ENCODE results near the gene SNX10.
A peak's percentile ranks its signal among the peaks of the same experiment; 100 is the strongest.

Gene SNX10

DNA sequence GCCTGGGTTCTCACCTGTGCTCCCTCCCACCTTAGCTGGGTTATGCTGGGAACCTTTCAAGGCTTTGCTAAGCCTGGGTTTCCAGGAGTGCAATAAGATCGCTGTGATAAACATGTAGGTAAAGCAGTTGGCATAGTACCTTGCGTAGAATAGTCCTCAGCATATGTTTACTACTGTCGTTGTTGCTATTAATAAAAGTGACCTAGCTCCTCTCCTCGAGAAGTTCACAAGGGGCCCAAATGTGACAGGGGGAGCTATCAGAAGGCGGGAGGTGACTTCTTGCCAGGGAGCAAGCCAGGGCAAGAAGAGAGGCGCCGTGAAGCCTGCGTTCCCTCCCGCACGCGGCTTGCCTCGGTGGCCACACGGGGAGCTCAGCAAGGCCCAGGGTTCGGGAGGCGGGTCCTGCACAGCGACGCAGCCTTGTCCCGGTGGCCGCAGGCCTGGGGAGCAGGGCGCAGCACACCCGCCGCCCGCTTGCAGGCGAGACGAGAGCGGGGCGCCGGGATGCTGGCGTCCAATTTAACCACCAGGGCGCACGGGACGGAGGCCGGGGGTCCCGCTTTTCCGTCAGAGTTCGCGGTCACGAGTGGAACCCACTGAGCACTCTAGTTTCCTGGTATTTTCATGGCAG is 106.2 kb downstream of the SNX10 start:
- DNase-seq (ENCODE audit: insufficient read length, low spot score), result no peak
- no peak for FAIRE-seq

DNA sequence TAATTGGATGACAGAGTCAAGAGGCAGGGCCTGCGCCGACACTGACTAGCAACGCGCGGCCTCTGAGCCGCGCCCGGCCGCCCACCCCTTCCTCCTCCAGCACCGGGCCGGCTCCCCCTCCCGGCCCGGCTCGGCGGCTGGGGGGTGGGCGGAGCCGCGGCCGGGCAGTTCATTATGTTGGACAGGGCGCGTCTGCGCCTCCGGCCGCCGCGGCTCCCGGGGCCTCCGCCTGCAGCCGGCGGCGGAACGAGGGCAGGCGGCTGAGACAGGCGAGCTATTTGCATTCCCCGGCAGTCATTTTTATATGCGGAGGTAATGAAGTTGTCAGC is 106.7 kb downstream of the SNX10 start:
- peak; percentile 53 for DNase-seq (ENCODE audit: insufficient read length, low spot score)
- FAIRE-seq, result peak; percentile 48

DNA sequence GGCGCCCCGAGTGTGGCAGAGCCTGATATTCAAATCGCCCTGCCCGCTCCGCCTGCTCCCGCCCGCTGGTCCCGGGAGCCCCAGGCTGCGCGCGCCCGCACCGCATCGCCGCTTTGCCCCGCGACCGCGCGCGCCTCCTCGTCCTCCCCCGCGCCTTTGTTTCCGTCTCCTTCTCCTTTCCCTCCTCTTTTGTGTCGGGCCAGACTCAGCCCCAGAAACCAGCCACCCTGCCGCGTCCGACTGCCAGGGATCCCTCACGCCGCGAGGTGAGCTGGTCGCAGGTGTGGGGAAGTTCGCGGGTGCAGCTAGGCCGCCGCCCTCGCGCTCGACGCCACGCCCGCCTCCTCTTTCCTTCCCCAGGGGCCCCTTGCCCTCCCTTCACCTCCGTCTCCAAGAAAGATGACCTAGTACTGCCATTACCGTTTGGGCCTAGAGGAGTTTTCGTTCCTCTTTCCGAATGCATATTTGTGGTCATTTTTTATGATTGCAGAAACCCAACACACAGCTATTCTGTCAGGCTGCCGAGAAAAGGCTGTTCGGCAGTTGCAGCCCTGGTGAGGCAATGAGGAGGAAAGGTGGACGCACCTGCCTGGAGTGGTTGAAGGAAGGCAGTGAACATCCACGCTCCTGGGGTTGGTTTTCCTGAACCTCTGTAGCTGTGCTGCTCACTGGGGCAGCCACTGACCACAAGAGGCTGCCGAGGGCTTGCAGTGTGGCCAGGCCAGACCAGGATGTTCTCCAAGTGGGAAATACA is 107.3 kb downstream of the SNX10 start:
- peak; percentile 41 for DNase-seq (ENCODE audit: insufficient read length, low spot score)
- FAIRE-seq, result no peak

DNA sequence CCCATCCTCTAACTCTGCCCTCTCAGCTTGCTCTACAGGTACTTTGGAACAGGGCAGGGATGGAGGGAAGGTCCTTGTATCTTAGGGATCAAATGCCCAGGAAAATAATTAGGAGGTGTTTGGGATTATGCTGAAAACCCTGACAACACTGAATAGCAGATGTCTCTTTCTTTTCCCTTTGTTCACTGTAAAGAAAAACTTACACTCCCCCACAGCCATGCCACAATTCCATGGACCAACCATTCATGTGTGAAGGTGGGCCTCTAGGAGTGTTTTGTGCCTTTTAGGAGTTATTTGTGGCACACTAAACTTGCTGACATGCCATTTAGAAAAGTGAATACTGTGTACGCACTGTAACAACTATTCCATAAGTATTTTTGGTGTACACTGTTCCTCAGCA is 108.1 kb downstream of the SNX10 start:
- FAIRE-seq (no peak), DNase-seq (ENCODE audit: insufficient read length, low spot score) (no peak)

DNA sequence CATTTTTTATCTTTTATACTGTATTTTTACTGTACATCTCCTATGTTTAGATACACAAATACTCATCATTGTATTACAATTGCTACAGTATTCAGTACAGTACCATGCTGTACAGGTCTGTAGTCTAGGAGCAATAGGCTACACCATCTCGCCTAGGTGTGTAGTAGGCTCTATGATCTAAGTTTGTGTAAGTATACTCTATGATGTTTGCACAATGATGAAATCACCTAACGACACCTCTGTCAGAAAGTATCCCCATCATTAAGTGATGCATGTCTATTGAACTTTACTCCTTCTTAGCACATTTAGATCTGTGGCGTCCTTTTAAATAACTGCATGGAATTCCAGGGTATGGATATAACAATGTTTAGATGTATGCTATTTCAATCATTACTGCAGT is 112.0 kb downstream of the SNX10 start:
- no peak for DNase-seq (ENCODE audit: insufficient read length, low spot score)
- no peak for FAIRE-seq

DNA sequence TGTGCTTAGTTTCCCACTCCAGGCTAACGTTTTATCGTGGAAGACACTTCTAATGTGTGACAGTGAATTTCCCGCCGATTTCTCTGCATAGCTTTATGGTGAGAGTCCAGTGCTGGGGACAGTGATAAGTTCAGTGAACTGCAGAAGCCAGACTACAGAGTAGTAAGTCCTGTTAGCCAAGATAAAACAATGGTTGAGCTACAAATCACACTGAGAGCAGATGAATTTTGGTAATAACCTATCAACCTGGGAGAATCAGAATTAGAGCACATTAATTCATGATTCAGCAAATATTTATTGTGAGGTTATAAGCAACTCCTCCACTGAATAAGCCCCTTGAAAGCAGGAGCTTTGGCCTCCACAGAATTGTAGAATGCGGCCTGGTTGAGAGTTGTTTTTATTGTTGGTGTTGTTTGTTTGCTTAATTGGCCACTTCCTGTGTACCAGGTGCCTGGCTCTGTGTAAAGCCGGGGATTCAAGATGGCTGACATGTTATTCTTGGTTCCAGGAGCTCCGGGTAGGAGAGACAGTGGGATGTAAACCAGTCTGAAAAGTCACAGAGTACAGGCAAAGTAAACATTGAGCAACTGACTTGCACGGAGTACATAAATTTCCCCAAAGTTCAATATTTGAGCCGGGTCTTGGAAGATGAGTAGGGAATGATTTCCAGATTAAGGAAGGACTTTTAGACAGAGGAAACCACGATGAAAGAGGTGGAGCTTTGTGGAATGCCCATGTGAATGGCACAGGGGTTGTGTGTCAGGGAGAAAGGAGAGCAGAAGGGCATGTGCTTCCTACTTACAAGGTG is 112.7 kb downstream of the SNX10 start:
- FAIRE-seq, result no peak
- no peak for DNase-seq (ENCODE audit: insufficient read length, low spot score)

DNA sequence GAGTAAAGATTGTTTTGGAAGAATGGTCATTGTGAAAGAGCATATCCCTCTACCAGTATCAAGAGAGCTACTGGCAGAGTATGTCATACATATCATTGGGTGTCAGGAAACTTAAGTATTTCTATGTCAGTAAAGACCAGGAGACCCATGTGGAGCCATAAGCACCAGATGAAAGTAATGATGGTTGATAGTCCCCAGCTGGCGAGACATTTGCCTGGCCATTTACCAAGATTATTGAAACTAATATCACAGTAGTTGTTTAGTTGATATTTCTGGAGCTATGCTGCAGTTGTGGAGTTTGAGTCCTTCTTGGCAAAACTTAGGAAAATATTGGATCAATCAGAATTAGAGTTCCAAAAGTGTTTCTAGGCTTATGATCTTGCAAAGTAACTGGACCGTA is 114.8 kb downstream of the SNX10 start:
- FAIRE-seq (no peak), DNase-seq (ENCODE audit: insufficient read length, low spot score) (no peak)

DNA sequence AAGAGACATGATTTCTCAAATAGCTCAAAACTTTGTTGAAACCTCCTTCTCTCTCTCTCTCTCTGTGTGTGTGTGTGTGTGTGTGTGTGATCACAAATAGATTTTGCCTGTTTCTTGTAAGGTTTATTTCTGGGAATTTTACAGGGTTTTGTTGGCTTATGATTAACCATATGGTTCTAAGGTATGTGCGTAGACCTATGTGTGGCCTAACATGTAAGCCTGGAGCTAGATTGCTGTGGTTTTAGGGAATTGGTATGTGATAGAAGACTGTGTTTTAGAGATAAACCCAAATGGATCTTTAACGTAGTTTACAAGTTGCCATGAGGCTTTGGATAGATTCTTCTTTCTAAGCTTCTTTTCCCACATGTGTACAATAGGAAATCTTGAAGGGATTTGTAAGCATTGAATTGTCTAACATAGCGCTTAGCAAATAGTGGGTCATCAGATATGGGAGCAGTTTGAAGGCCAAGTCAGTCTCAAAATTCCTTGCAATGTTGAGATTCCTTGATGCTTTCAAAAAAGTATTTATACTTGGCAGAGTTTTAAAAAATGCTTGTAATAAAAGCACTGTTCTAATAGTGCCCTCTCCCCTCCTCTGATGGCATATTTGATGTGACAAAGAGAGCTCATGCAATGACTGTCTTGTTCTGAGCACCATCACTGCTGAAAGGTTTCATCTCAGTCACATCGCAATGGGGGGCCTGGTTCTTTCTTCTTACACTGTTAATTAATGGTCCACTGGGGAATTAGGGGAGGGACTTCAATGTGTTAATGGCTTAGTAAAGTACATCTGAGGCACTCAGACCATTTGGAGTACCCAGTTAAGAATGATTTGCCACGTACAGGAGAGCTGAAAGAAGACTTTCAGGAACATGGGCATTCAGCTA is 118.2 kb downstream of the SNX10 start:
- no peak for FAIRE-seq
- DNase-seq (ENCODE audit: insufficient read length, low spot score), result no peak

DNA sequence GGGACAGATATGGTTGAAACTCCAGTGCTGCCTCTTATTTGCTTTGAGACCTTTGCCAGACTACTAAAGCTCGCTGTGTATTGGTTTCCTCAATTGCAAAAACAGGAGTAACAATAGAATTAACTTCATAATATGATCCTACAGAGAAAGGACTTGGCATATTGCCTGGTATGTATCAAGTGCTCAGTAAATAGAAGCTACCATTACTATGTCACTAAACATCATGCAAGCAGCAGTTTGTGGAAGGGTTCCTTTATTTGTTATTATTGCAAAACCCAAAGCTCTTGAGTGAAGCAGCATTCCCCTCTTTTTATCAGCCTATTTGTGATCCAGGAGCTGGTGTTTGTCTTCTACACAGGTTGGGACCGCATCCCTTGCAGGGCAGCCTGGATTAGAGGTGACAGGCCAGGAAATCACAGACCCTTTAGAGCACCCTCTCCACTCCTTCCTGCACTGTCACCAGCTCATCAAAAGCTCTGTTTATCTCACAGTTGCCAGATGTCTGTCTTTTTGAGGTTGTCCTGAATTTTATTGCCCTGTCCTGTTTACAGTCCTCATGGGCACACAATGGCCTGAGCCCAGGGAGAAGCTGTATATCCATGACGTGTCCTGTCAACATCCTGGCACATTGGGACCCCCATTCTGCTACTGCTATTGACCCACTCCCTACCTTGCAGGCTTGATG is 121.5 kb downstream of the SNX10 start:
- FAIRE-seq (no peak), DNase-seq (ENCODE audit: insufficient read length, low spot score) (no peak)

DNA sequence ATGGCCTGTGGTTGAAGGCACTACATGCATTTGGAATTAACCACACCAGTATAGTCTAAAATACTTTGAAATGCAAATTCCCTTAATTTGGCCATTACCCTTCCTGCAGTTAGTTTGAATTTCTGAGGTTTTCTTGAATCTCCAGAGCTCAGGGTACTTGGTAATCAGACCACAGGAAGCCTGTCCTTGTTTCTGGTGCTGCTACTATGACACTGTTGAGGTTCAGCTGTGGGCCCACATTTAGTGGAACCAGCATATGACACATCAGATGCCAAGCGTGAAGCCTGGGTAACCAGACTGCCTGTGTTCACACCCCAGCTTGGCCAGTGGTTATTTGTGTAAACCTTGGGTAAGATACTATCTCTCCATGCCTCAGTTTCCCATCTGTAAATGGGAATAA is 124.3 kb downstream of the SNX10 start:
- no peak for FAIRE-seq

DNA sequence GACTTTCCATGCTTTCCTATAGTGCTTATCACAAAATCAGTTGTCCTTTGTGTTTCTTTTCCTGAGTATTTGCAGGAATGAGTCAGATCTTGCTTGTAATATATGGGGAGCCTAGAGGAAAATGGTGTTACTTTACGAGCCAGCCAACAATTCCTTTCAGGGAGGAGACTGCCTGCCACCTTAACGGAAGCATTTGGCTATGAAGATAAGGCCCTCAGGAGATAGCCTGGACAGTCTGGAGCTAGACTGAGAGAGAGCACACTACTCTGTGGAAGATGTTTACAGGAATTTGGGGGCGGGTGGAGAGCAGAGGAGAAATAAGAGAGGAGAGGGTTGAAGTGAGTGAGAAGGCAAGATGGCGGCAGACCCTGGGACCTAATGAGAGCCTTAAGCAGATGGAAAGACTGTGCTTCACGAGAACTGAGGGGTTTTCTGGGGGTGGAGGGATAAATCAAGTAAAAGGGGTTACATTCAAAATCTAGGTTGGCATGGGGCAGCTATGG is 126.3 kb downstream of the SNX10 start:
- FAIRE-seq, result no peak
- DNase-seq (ENCODE audit: insufficient read length, low spot score), result no peak

More for the DNA sequence above, 124.3 kb downstream of the SNX10 start:
- DNase-seq (ENCODE audit: insufficient read length, low spot score), result no peak

DNA sequence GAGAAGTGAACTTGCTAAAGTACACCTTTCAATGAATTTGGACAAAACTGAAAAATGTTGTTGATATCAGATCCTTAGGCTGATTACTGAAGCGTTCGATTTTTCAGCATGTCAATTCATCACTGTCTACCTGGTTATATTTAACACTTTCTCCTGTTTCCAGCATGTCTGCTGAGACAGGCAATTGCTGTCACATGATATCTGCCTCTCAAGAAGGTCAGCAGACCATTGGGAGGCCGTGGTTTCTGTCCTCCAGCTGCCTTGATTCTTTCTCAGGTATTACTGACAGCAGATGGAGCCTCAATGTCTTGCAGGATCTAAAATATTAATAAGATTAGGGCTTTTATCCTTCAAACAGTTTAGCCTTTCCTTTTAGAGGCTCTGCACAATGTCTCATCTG is 127.5 kb downstream of the SNX10 start:
- no peak for DNase-seq (ENCODE audit: insufficient read length, low spot score)
- no peak for FAIRE-seq

DNA sequence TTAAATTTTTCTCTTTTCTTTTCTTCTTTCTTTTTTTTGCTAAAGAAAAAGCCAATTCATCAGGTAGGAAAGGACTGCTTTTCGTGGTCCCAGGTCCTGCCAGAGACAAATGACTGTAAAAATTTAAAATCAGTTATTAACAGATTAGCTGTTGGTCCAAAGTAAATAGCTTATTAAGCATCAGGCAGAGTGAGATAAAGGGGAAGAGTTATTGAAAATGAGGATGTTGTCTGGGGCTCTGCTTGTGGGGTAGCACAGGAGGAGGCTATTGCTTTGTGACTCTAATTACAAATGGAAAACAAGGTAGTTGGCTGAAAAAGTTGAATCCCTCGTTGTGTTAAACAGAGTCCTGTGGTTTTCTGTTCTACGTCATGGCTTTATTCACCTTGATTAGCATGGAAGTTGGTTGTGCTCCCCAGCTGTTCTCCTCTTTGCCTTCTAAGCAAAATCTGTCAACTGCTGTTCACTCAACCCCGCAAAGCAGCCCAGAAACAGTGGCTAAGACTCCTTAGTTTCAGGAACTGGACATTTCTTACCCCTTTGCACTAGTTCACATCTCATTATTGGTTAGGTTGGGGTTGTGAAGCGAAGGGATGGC is 128.9 kb downstream of the SNX10 start:
- no peak for FAIRE-seq
- DNase-seq (ENCODE audit: insufficient read length, low spot score), result no peak

DNA sequence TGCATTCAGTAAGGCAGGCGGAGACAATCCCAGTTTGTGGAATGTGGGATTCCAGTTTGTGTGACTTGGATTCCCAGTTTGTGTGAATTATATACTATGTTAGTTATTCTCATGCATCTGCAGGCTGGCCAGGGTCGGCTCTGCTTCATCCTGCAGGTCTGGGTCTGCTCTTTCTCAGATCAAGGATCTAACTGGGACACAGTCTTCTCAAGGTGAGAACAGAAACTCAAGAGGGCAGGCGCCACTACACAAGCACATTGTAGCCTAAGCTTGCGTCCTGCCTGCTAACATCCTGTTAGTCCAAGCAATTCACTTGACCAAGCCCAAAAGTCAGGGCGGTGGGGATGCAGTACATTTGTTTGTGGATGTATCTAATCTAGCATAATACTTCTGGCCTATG is 131.1 kb downstream of the SNX10 start:
- DNase-seq (ENCODE audit: insufficient read length, low spot score) (no peak), FAIRE-seq (no peak)

DNA sequence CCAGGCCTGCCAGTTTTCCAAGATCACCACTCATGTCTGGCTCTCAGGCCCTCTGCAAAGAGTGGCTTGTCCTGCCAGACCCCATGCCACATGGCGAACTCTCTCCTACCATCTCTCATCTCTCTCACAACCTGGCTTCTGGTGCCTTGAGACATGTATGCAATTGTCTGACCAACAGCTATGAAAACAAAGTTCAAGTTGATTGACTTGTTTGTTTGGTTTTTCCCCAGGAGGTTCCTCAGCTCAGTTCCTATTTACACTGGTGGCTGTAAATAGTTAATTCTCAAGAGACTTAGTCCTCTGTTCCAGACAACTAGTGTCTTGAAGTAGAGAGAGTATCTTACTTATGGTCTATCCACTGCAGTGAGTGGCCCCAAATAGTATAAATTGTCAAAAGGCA is 131.8 kb downstream of the SNX10 start:
- DNase-seq (ENCODE audit: insufficient read length, low spot score) (no peak), FAIRE-seq (no peak)
